K562 (cell line): Measurements from ENCODE around the gene SEPHS1. TPM values are rescaled to one million over a fixed set of nuclear protein-coding genes. Genes with fewer than 3 reads are reported as not detected.

Experiments
- ATAC-seq: fragments of 200-7000 bp; cut with Tn5 transposase; 3 replicates; pipeline ENCODE4 v1.9.1; 2020; ENCODE audit warnings: moderate library complexity
- BruUV-seq: library from RNA; stranded (reverse); fragments of 400-500 nt; replicated peaks from 2 replicates; lab custom pipeline; 2021; lab: Mats Ljungman, UMichigan
- CTCF ChIA-PET: fragments of 300-600 bp; formaldehyde crosslinking; extraction: SDS; loops from one replicate; lab custom pipeline; 2021; ENCODE audit warnings: low intra/inter-chr PET ratio; lab: Yijun Ruan, JAX
- POLR2A ChIA-PET: fragments of 300-600, 350-650 bp; sonication (Branson Sonifier 250); formaldehyde crosslinking; extraction: SDS; loops from one replicate; lab custom pipeline; 2021; ENCODE audit warnings: antibody characterized with exemption, inconsistent platforms; lab: Yijun Ruan, JAX
- DNase-seq, 4 experiments: peaks; one replicate each; pipeline versions ENCODE4 v3.0.0 to v3.0.0-alpha.2; 2011 to 2018; ENCODE audit warnings: low spot score in 3 of 4, mixed read lengths in 3 of 4; ENCODE audit errors: extremely low read depth in 1 of 4
- FAIRE-seq: peaks from 2 replicates; lab custom pipeline; 2011; peaks lifted over from hg19 to GRCh38; lab: Jason Lieb, UNC
- H2AFZ ChIP-seq: 2 replicates; pipeline ENCODE4 v1.6.0; 2011; ENCODE audit warnings: low read depth, low read length, control low read depth, inconsistent platforms
- H3K27ac ChIP-seq: fragments of 200-600 bp; 3 replicates; pipeline ENCODE4 v1.8.0; 2011; ENCODE audit warnings: low read depth, mild to moderate bottlenecking, control low read depth, inconsistent platforms, low read length, moderate library complexity, mixed read lengths; ENCODE audit errors: extremely low read depth
- H3K27me3 ChIP-seq, 2 experiments: fragments of 300-600 bp in 1 of 2; 2 replicates in 1 of 2; 3 replicates in 1 of 2; pipeline versions ENCODE4 v1.6.0 to v1.8.0; 2011; ENCODE audit warnings: inconsistent platforms in 2 of 2, low read length in 2 of 2, mild to moderate bottlenecking in 1 of 2, mixed read lengths in 1 of 2, moderate library complexity in 1 of 2; ENCODE audit not compliant: control insufficient read depth in 2 of 2, insufficient read depth in 2 of 2
- H3K36me3 ChIP-seq: fragments of 300-600 bp; 3 replicates; pipeline ENCODE4 v1.8.0; 2011; ENCODE audit warnings: mild to moderate bottlenecking, low read length, inconsistent platforms; ENCODE audit not compliant: control insufficient read depth, insufficient read depth
- H3K4me1 ChIP-seq, 2 experiments: fragments of 200-600 bp in 1 of 2; replicated peaks in 1 of 2; 2 replicates in 1 of 2; 3 replicates in 1 of 2; pipeline versions ENCODE4 v1.5.1 to v1.8.0; 2011; ENCODE audit warnings: inconsistent platforms in 2 of 2, low read length in 2 of 2, mild to moderate bottlenecking in 1 of 2, mixed read lengths in 1 of 2, moderate library complexity in 1 of 2; ENCODE audit not compliant: control insufficient read depth in 2 of 2, insufficient read depth in 2 of 2
- H3K4me2 ChIP-seq: 2 replicates; pipeline ENCODE4 v1.6.1; 2011; ENCODE audit warnings: low read length, control low read depth, inconsistent platforms, mixed read lengths; ENCODE audit not compliant: insufficient read depth
- H3K4me3 ChIP-seq: fragments of 200-600 bp; sonication (generic), shearing (Covaris generic); 2 replicates; pipeline ENCODE4 v1.5.1; 2016; ENCODE audit warnings: control low read depth, inconsistent platforms
- H3K79me2 ChIP-seq: fragments of 200-600 bp; 3 replicates; pipeline ENCODE4 v1.8.0; 2011; ENCODE audit warnings: low read length, inconsistent platforms; ENCODE audit not compliant: control insufficient read depth, insufficient read depth
- H3K9ac ChIP-seq, 2 experiments: 2 replicates each; pipeline versions ENCODE4 v1.6.0 to v1.6.1; 2011; ENCODE audit warnings: low read depth in 2 of 2, low read length in 2 of 2, control low read depth in 1 of 2, inconsistent platforms in 1 of 2, mild to moderate bottlenecking in 1 of 2, mixed read lengths in 1 of 2; ENCODE audit not compliant: insufficient read depth in 1 of 2
- H3K9me1 ChIP-seq: one replicate; pipeline ENCODE4 v1.6.0; 2011; ENCODE audit warnings: inconsistent platforms, mild to moderate bottlenecking, low read length, moderate library complexity; ENCODE audit not compliant: control insufficient read depth, insufficient read depth
- H3K9me3 ChIP-seq: replicated peaks from 2 replicates; pipeline ENCODE4 v1.5.1; 2011; ENCODE audit warnings: low read depth, low read length, inconsistent platforms; ENCODE audit not compliant: control insufficient read depth, insufficient read depth
- H4K20me1 ChIP-seq: replicated peaks from 2 replicates; pipeline ENCODE4 v1.6.1; 2011; ENCODE audit warnings: low read length, inconsistent platforms, mixed read lengths; ENCODE audit not compliant: control insufficient read depth, insufficient read depth
- FOXA3 ChIP-seq, 2 experiments: fragments of 450-650 bp in 1 of 2; sonication (generic) in 1 of 2; formaldehyde crosslinking; IDR thresholded peaks in 1 of 2; conservative IDR thresholded peaks in 1 of 2; 2 replicates each; pipeline versions ENCODE4 v1.4.0 to v1.8.0; 2020 to 2022; ENCODE audit warnings: mild to moderate bottlenecking in 2 of 2, missing genetic modification reagents in 1 of 2
- GTF2A2 ChIP-seq: IDR thresholded peaks from 2 replicates; pipeline ENCODE4 v1.6.1; 2016; ENCODE audit warnings: mild to moderate bottlenecking, missing genetic modification characterization, missing compliant biosample characterization
- HDAC1 ChIP-seq, 2 experiments: fragments of 450-650 bp; IDR thresholded peaks; 2 replicates each; pipeline ENCODE4 v1.6.1; 2016 to 2017; ENCODE audit warnings: inconsistent platforms in 1 of 2, mild to moderate bottlenecking in 1 of 2, moderate library complexity in 1 of 2
- MCM5 ChIP-seq: fragments of 450-650 bp; IDR thresholded peaks from 2 replicates; pipeline ENCODE4 v1.6.1; 2016; ENCODE audit warnings: low read depth
- PHB2 ChIP-seq: fragments of 450-650 bp; IDR thresholded peaks from 2 replicates; pipeline ENCODE4 v1.6.1; 2017; ENCODE audit warnings: low read depth
- RBBP5 ChIP-seq: fragments of 200-600 bp; sonication (generic); IDR thresholded peaks from 2 replicates; pipeline ENCODE4 v1.6.1; 2012; ENCODE audit warnings: borderline replicate concordance, mild to moderate bottlenecking, low read length, control low read depth, inconsistent platforms; ENCODE audit not compliant: insufficient read depth, poor library complexity, severe bottlenecking
- TAL1 ChIP-seq: fragments of 450-650 bp; IDR thresholded peaks from 2 replicates; pipeline ENCODE4 v1.6.1; 2016; ENCODE audit warnings: mild to moderate bottlenecking
- U2AF1 ChIP-seq: fragments of 200-400 bp; formaldehyde crosslinking; optimal IDR thresholded peaks from 2 replicates; pipeline ENCODE3; 2017; ENCODE audit warnings: mild to moderate bottlenecking, low read depth, low read length, moderate library complexity
- XRCC3 ChIP-seq: fragments of 450-650 bp; IDR thresholded peaks from 2 replicates; pipeline ENCODE4 v1.6.1; 2017; ENCODE audit warnings: mild to moderate bottlenecking, moderate library complexity
- ZNF263 ChIP-seq: sonication (generic); formaldehyde crosslinking; IDR thresholded peaks from 2 replicates; pipeline ENCODE4 v1.8.0; 2022; ENCODE audit warnings: mild to moderate bottlenecking, missing genetic modification reagents, borderline replicate concordance
- WGBS: fragments of 100-300 bp; shearing (Covaris generic); methylation state at CpG from one replicate; pipeline ENCODE4 v1.1.6; 2016; ENCODE audit warnings: low coverage, mixed read lengths; ENCODE audit not compliant: insufficient coverage; ENCODE audit errors: missing lambda C conversion rate; 5-methylcytosine and 5-hydroxymethylcytosine counted together
- in situ Hi-C: fragments of 300-500 bp; cut with MboI; formaldehyde crosslinking; loops from 4 replicates; pipeline ENCODE4 v1.15.0; 2018; ENCODE audit warnings: inconsistent platforms, mixed read lengths
- intact Hi-C: fragments of 100-400 bp; cut with micrococcal nuclease; formaldehyde crosslinking; loops from 2 replicates; pipeline ENCODE4 v1.14.2; 2022
- polyA plus RNA-seq, 8 experiments: library from polyadenylated mRNA; depleted of rRNA in 4 of 8; stranded (reverse) in 5 of 8; unstranded in 3 of 8; fragments of >200 nt; fragmentation: Nextera tagmentation in 2 of 8; fragmentation: Illumina TruSeq in 1 of 8; extraction: Ambion mirVana in 2 of 8; extraction: Trizol in 1 of 8; gene quantifications; 2 replicates each; pipeline versions ENCODE4 v1.2.1 to v1.2.3, GENCODE V29; 2011 to 2014; ENCODE audit warnings: inconsistent platforms in 1 of 8, missing spikeins in 1 of 8
- total RNA-seq, 7 experiments: library from RNA; depleted of rRNA in 6 of 7; stranded (reverse); fragments of >200 nt in 6 of 7; fragmentation: Illumina TruSeq in 2 of 7; extraction: Trizol in 2 of 7; gene quantifications; 2 replicates each; pipeline versions ENCODE4 v1.2.1 to v1.2.3, GENCODE V29; 2011 to 2021; ENCODE audit warnings: low replicate concordance in 1 of 7
- TF ChIP-seq, protein P1 (sequence below): IDR thresholded peaks from 2 replicates; pipeline ENCODE4 v1.6.1; 2011; ENCODE audit warnings: borderline replicate concordance, low read depth, mild to moderate bottlenecking, moderate library complexity, low read length; ENCODE audit not compliant: insufficient read depth, poor library complexity, severe bottlenecking
- TF ChIP-seq, protein P2 (sequence below): sonication (generic); IDR thresholded peaks from 2 replicates; pipeline ENCODE4 v1.6.1; 2016
- TF ChIP-seq, protein P3 (sequence below): fragments of 250-450 bp; sonication (Bioruptor Pico); IDR thresholded peaks from 2 replicates; pipeline ENCODE4 v1.8.0; 2022; ENCODE audit warnings: inconsistent platforms
- TF ChIP-seq, protein P4 (sequence below): fragments of 450-650 bp; formaldehyde crosslinking; IDR thresholded peaks from 2 replicates; pipeline ENCODE4 v1.4.0; 2022; ENCODE audit warnings: missing genetic modification characterization
- TF ChIP-seq, protein P5 (sequence below): fragments of 250-450 bp; sonication (Bioruptor Pico); IDR thresholded peaks from 2 replicates; pipeline ENCODE4 v1.8.0; 2022; ENCODE audit warnings: moderate library complexity, mild to moderate bottlenecking, inconsistent platforms
- TF ChIP-seq, protein P6 (sequence below): sonication (generic); formaldehyde crosslinking; IDR thresholded peaks from 2 replicates; pipeline ENCODE4 v1.8.0; 2022; ENCODE audit warnings: mild to moderate bottlenecking, missing genetic modification reagents

The SEPHS1 gene
- total and polyA plus RNA-seq, 9 of the 15 experiments (the other 6 are each of a cell fraction or from before 2014, with no cell fraction given) = 14.7 to 82.8 (median 41.8) TPM

DNA sequence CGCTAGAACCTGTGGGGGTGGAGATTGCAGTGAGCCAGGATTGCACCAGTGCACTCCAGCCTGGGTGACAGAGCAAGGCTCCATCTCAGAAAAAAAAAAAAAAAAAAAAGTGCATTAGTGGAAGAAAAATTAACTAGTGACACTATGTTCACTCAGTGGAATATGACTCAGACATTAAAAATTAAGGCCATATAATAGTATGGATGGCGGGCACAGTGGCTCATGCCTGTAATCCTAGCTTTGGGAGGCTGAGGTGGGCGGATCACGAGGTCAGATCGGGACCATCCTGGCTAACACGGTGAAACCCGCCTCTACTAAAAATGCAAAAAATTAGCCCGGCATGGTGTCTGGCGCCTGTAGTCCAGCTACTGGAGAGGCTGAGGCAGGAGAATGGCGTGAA, 51.6 kb downstream of the SEPHS1 start:
- Histone ChIP-seq H3K79me2 (no peaks in the 10 kb centered on the region), H3K4me3 (no peak overlapping the region), H3K4me1 (peaks cover 8 to 22% of the 10 kb centered on the region in 2 experiments; a peak in 3 of 5 replicates), H3K36me3 (no peaks in the 10 kb centered on the region), H3K27me3 (no peaks in the 10 kb centered on the region; a peak in 1 of 5 replicates), H3K27ac (no peak overlapping the region), H4K20me1 (no peaks in the 10 kb centered on the region), H3K9ac (no peak overlapping the region), H2AFZ (no peak overlapping the region), H3K9me1 (no peaks in the 10 kb centered on the region), H3K4me2 (no peak overlapping the region), H3K9me3 (no peaks in the 10 kb centered on the region)
- in situ Hi-C loops (no loop called here), intact Hi-C loops (no loop called here)
- WGBS = 50% methylated on average over 10 of the region's 10 CpGs
- POLR2A ChIA-PET = no interaction called here
- no peak for FAIRE-seq
- no TSS peak for BruUV-seq
- no peak for DNase-seq
- CTCF ChIA-PET = no interaction called here
- ATAC-seq = no peak
- TF ChIP-seq GTF2A2 = no peak
- TF ChIP-seq, protein P1, sequence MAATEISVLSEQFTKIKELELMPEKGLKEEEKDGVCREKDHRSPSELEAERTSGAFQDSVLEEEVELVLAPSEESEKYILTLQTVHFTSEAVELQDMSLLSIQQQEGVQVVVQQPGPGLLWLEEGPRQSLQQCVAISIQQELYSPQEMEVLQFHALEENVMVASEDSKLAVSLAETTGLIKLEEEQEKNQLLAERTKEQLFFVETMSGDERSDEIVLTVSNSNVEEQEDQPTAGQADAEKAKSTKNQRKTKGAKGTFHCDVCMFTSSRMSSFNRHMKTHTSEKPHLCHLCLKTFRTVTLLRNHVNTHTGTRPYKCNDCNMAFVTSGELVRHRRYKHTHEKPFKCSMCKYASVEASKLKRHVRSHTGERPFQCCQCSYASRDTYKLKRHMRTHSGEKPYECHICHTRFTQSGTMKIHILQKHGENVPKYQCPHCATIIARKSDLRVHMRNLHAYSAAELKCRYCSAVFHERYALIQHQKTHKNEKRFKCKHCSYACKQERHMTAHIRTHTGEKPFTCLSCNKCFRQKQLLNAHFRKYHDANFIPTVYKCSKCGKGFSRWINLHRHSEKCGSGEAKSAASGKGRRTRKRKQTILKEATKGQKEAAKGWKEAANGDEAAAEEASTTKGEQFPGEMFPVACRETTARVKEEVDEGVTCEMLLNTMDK = no peak
- no peak for TF ChIP-seq TAL1
- no peak for TF ChIP-seq ZNF263
- no peak for TF ChIP-seq U2AF1
- no peak for TF ChIP-seq XRCC3
- no peak for TF ChIP-seq PHB2
- no peak for TF ChIP-seq RBBP5
- TF ChIP-seq, protein P2, sequence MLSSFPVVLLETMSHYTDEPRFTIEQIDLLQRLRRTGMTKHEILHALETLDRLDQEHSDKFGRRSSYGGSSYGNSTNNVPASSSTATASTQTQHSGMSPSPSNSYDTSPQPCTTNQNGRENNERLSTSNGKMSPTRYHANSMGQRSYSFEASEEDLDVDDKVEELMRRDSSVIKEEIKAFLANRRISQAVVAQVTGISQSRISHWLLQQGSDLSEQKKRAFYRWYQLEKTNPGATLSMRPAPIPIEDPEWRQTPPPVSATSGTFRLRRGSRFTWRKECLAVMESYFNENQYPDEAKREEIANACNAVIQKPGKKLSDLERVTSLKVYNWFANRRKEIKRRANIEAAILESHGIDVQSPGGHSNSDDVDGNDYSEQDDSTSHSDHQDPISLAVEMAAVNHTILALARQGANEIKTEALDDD = no peak
- TF ChIP-seq HDAC1 (IDR thresholded peaks at IDR 0.05) = no peak
- TF ChIP-seq MCM5 = no peak
- TF ChIP-seq, protein P3, sequence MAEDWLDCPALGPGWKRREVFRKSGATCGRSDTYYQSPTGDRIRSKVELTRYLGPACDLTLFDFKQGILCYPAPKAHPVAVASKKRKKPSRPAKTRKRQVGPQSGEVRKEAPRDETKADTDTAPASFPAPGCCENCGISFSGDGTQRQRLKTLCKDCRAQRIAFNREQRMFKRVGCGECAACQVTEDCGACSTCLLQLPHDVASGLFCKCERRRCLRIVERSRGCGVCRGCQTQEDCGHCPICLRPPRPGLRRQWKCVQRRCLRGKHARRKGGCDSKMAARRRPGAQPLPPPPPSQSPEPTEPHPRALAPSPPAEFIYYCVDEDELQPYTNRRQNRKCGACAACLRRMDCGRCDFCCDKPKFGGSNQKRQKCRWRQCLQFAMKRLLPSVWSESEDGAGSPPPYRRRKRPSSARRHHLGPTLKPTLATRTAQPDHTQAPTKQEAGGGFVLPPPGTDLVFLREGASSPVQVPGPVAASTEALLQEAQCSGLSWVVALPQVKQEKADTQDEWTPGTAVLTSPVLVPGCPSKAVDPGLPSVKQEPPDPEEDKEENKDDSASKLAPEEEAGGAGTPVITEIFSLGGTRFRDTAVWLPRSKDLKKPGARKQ (CRISPR knock-in tag) = no peak
- TF ChIP-seq, protein P4, sequence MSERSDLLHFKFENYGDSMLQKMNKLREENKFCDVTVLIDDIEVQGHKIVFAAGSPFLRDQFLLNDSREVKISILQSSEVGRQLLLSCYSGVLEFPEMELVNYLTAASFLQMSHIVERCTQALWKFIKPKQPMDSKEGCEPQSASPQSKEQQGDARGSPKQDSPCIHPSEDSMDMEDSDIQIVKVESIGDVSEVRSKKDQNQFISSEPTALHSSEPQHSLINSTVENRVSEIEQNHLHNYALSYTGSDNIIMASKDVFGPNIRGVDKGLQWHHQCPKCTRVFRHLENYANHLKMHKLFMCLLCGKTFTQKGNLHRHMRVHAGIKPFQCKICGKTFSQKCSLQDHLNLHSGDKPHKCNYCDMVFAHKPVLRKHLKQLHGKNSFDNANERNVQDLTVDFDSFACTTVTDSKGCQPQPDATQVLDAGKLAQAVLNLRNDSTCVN = no peak
- no peak for TF ChIP-seq FOXA3 (CRISPR knock-in tag; conservative IDR thresholded peaks at IDR 0.05 in 1 of 2, IDR thresholded peaks at IDR 0.05 in 1 of 2)
- TF ChIP-seq, protein P5, sequence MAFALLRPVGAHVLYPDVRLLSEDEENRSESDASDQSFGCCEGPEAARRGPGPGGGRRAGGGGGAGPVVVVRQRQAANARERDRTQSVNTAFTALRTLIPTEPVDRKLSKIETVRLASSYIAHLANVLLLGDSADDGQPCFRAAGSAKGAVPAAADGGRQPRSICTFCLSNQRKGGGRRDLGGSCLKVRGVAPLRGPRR = no peak
- TF ChIP-seq, protein P6, sequence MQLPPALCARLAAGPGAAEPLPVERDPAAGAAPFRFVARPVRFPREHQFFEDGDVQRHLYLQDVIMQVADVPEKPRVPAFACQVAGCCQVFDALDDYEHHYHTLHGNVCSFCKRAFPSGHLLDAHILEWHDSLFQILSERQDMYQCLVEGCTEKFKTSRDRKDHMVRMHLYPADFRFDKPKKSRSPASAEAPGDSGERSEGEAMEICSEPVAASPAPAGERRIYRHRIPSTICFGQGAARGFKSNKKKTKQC (CRISPR knock-in tag) = no peak
